Nephron (organoid): ENCODE measurements around the gene SLC44A3.
A peak's percentile ranks its signal among the peaks of the same experiment; 100 is the strongest.
"Not testable (repeated sequence)": the region's sequence is repeated elsewhere in the genome, so short reads cannot be mapped to it uniquely, and the experiment has no call there.

ENCODE experiments used
- H3K27ac Mint-ChIP-seq, 3 experiments: 2 replicates each; pipeline ENCODE4 v1.8.0; 2020; ENCODE audit warnings: mixed read lengths in 3 of 3, mild to moderate bottlenecking in 2 of 3, moderate library complexity in 1 of 3
- H3K27me3 Mint-ChIP-seq: 2 replicates; pipeline ENCODE4 v1.8.0; 2021; ENCODE audit warnings: low read depth, mild to moderate bottlenecking, moderate library complexity, mixed read lengths
- H3K36me3 Mint-ChIP-seq: 2 replicates; pipeline ENCODE4 v1.8.0; 2020; ENCODE audit warnings: low read depth, mixed read lengths
- H3K4me1 Mint-ChIP-seq: 2 replicates; pipeline ENCODE4 v1.8.0; 2020; ENCODE audit warnings: mixed read lengths
- H3K4me3 Mint-ChIP-seq, 3 experiments: 2 replicates each; pipeline ENCODE4 v1.8.0; 2020; ENCODE audit warnings: mild to moderate bottlenecking in 3 of 3, mixed read lengths in 3 of 3, moderate library complexity in 2 of 3
- H3K9me3 Mint-ChIP-seq: 2 replicates; pipeline ENCODE4 v1.8.0; 2020; ENCODE audit warnings: mixed read lengths
- CTCF ChIP-seq, 3 experiments: fragments of 200-600 bp; sonication (generic); IDR thresholded peaks; one replicate each; pipeline ENCODE4 v1.5.0; 2021; ENCODE audit warnings: antibody characterized with exemption in 3 of 3; ENCODE audit not compliant: unreplicated experiment in 3 of 3

Gene SLC44A3

GRCh38 chr1:94935034-94935433, 114.9 kb downstream of the SLC44A3 start:
- Mint-ChIP-seq H3K27me3 (no peaks in the 10 kb centered on the region), H3K9me3 (no peaks in the 10 kb centered on the region), H3K27ac (peak overlapping the region; percentile 14 to 89 (median 83)), H3K36me3 (peaks cover 9% of the 10 kb centered on the region), H3K4me1 (peaks cover 49% of the 10 kb centered on the region), H3K4me3 (no peak overlapping the region)
- TF ChIP-seq CTCF (IDR thresholded peaks at IDR 0.05; ENCODE audit: unreplicated experiment in 3 of 3): no peak

GRCh38 chr1:94935476-94935875, 115.3 kb downstream of the SLC44A3 start:
- no peaks in the 10 kb centered on the region for H3K9me3 Mint-ChIP-seq
- peak overlapping the region; percentile 3 to 31 (median 11) for H3K4me3 Mint-ChIP-seq
- H3K27me3 Mint-ChIP-seq: no peaks in the 10 kb centered on the region
- H3K4me1 Mint-ChIP-seq: peaks cover 45% of the 10 kb centered on the region
- TF ChIP-seq CTCF (IDR thresholded peaks at IDR 0.05; ENCODE audit: unreplicated experiment in 3 of 3): no peak
- peaks cover 9% of the 10 kb centered on the region for H3K36me3 Mint-ChIP-seq
- peak overlapping the region; percentile 83 to 90 (median 89) for H3K27ac Mint-ChIP-seq

- no peak for TF ChIP-seq CTCF (IDR thresholded peaks at IDR 0.05; ENCODE audit: unreplicated experiment in 3 of 3)
- Mint-ChIP-seq H3K36me3 (peaks cover 9% of the 10 kb centered on the region), H3K27ac (peak overlapping the region in 2 of 3 experiments; percentile 83 to 90), H3K9me3 (no peaks in the 10 kb centered on the region), H3K4me1 (peaks cover 38% of the 10 kb centered on the region), H3K4me3 (no peak overlapping the region), H3K27me3 (no peaks in the 10 kb centered on the region)
Observed at GRCh38 chr1:94936861-94937620, 116.9 kb downstream of the SLC44A3 start.

GRCh38 chr1:94937820-94938219, 117.7 kb downstream of the SLC44A3 start:
- Mint-ChIP-seq H3K36me3 (peaks cover 7% of the 10 kb centered on the region), H3K4me3 (no peak overlapping the region), H3K27ac (peak overlapping the region in 2 of 3 experiments; percentile 3 to 5), H3K9me3 (no peaks in the 10 kb centered on the region), H3K4me1 (peaks cover 38% of the 10 kb centered on the region), H3K27me3 (no peaks in the 10 kb centered on the region)
- TF ChIP-seq CTCF (IDR thresholded peaks at IDR 0.05; ENCODE audit: unreplicated experiment in 3 of 3): no peak

GRCh38 chr1:94940738-94941137, 120.6 kb downstream of the SLC44A3 start:
- no peak for TF ChIP-seq CTCF (IDR thresholded peaks at IDR 0.05; ENCODE audit: unreplicated experiment in 3 of 3)
- Mint-ChIP-seq H3K4me3 (no peak overlapping the region), H3K27ac (no peak overlapping the region), H3K9me3 (no peaks in the 10 kb centered on the region), H3K27me3 (no peaks in the 10 kb centered on the region), H3K4me1 (peaks cover 22% of the 10 kb centered on the region), H3K36me3 (no peaks in the 10 kb centered on the region)

- not testable (repeated sequence) for H3K9me3 Mint-ChIP-seq, H3K27me3 Mint-ChIP-seq, H3K36me3 Mint-ChIP-seq, H3K4me3 Mint-ChIP-seq, H3K27ac Mint-ChIP-seq
- H3K4me1 Mint-ChIP-seq: peaks cover 20% of the 10 kb centered on the region
Observed at GRCh38 chr1:94941480-94941879, 121.3 kb downstream of the SLC44A3 start.
